NCI-H446 (cell line): Measurements from ENCODE around the gene LZTR1.
"Not testable (repeated sequence)": the region's sequence is repeated elsewhere in the genome, so short reads cannot be mapped to it uniquely, and the experiment has no call there.

Experiments used
- DNase-seq, 2 experiments: peaks; one replicate each; lab custom pipeline; 2025; lab: John Stamatoyannopoulos, UW

Gene LZTR1

GRCh38 chr22:21033895-21034294, 51.8 kb downstream of the LZTR1 start:
- DNase-seq, result no peak

GRCh38 chr22:21034989-21035388, 52.9 kb downstream of the LZTR1 start:
- no peak for DNase-seq

GRCh38 chr22:21038405-21038804, 56.3 kb downstream of the LZTR1 start:
- no peak for DNase-seq

GRCh38 chr22:21039158-21039557, 57.1 kb downstream of the LZTR1 start:
- DNase-seq, result not testable (repeated sequence)

GRCh38 chr22:21041937-21042336, 59.8 kb downstream of the LZTR1 start:
- no peak for DNase-seq

- no peak for DNase-seq
Measured at GRCh38 chr22:21042978-21043859, 61.1 kb downstream of the LZTR1 start.

- no peak for DNase-seq
Measured at GRCh38 chr22:21043860-21044535, 61.9 kb downstream of the LZTR1 start.

- DNase-seq, result peak in 1 of 2 experiments; percentile 65
Measured at GRCh38 chr22:21044931-21045584, 63.0 kb downstream of the LZTR1 start.

GRCh38 chr22:21045585-21046294, 63.6 kb downstream of the LZTR1 start, which contains the start of gene LRRC74B:
Gene LRRC74B, plus strand, starts transcription at chr22:21045946. Its CDS starts 41 bp downstream, at chr22:21045987.
- DNase-seq, result peak; percentile 87 to 95

GRCh38 chr22:21047035-21047661, 65.1 kb downstream of the LZTR1 start:
- DNase-seq, result no peak

- no peak for DNase-seq
Measured at GRCh38 chr22:21047730-21048129, 65.6 kb downstream of the LZTR1 start.

GRCh38 chr22:21048448-21048847, 66.4 kb downstream of the LZTR1 start:
- DNase-seq, result not testable (repeated sequence)
